Fibroblast of lung (primary cell): ENCODE results near the gene GHRH. TPM values are rescaled to one million over a fixed set of nuclear protein-coding genes. Genes with fewer than 3 reads are reported as not detected.

Experiments
- DNase-seq, 2 donors: peaks; one replicate each; pipeline versions ENCODE4 v3.0.0 to v3.0.0-alpha.2; 2010; ENCODE audit warnings: low read depth in 2 of 2
- H2AFZ ChIP-seq: 2 replicates; pipeline ENCODE4 v1.5.1; 2012; ENCODE audit warnings: low read length, control low read depth, inconsistent platforms
- H3K27ac ChIP-seq: 2 replicates; pipeline ENCODE4 v1.5.1; 2011; ENCODE audit warnings: low read length, control low read depth; ENCODE audit not compliant: insufficient read depth
- H3K27me3 ChIP-seq: 2 replicates; pipeline ENCODE4 v1.5.1; 2011; ENCODE audit warnings: mild to moderate bottlenecking, low read length; ENCODE audit not compliant: control insufficient read depth, insufficient read depth
- H3K36me3 ChIP-seq: 2 replicates; pipeline ENCODE4 v1.5.1; 2011; ENCODE audit warnings: low read length; ENCODE audit not compliant: control insufficient read depth, insufficient read depth
- H3K4me1 ChIP-seq: 2 replicates; pipeline ENCODE4 v1.5.1; 2011; ENCODE audit warnings: low read length; ENCODE audit not compliant: control insufficient read depth, insufficient read depth; ENCODE audit errors: extremely low read depth
- H3K4me2 ChIP-seq: 2 replicates; pipeline ENCODE4 v1.5.1; 2011; ENCODE audit warnings: low read length, control low read depth; ENCODE audit not compliant: insufficient read depth; ENCODE audit errors: extremely low read depth
- H3K4me3 ChIP-seq, 4 experiments: fragments of 200-600 bp in 1 of 4; sonication (generic) in 1 of 4; replicated peaks in 1 of 4; 2 replicates each; pipeline ENCODE4 v1.5.1; 2011 to 2016; ENCODE audit warnings: low read length in 4 of 4, low read depth in 3 of 4, mild to moderate bottlenecking in 3 of 4, control low read depth in 2 of 4, inconsistent platforms in 1 of 4, mixed read lengths in 1 of 4; ENCODE audit not compliant: insufficient read depth in 1 of 4; ENCODE audit errors: control extremely low read depth in 1 of 4
- H3K79me2 ChIP-seq: 2 replicates; pipeline ENCODE4 v1.5.1; 2012; ENCODE audit warnings: mild to moderate bottlenecking, low read length, inconsistent platforms; ENCODE audit not compliant: control insufficient read depth, insufficient read depth
- H3K9ac ChIP-seq: 2 replicates; pipeline ENCODE4 v1.5.1; 2011; ENCODE audit warnings: mild to moderate bottlenecking, low read length, control low read depth; ENCODE audit not compliant: insufficient read depth
- H3K9me3 ChIP-seq: 2 replicates; pipeline ENCODE4 v1.5.1; 2012; ENCODE audit warnings: low read depth, low read length; ENCODE audit not compliant: control insufficient read depth, insufficient read depth
- H4K20me1 ChIP-seq: 2 replicates; pipeline ENCODE4 v1.5.1; 2011; ENCODE audit warnings: low read length; ENCODE audit not compliant: control insufficient read depth, insufficient read depth; ENCODE audit errors: extremely low read depth
- EZH2 ChIP-seq: IDR thresholded peaks from 2 replicates; pipeline ENCODE4 v1.5.1; 2012; ENCODE audit warnings: low read length, control low read depth, mild to moderate bottlenecking; ENCODE audit errors: missing control alignments
- polyA plus RNA-seq, 2 donors: library from polyadenylated mRNA; depleted of rRNA in 1 of 2; stranded (reverse) in 1 of 2; unstranded in 1 of 2; fragments of >200 nt; gene quantifications; 2 replicates each; pipeline ENCODE4 v1.2.1, GENCODE V29; 2011 to 2012; ENCODE audit warnings: missing spikeins in 1 of 2
- total RNA-seq: library from RNA; depleted of rRNA; stranded (reverse); fragments of >200 nt; gene quantifications from 2 replicates; pipeline ENCODE4 v1.2.1, GENCODE V29; 2014
- TF ChIP-seq, protein P1 (sequence below), 2 donors: IDR thresholded peaks in 1 of 2; conservative IDR thresholded peaks in 1 of 2; 1 replicate in 1 of 2; 2 replicates in 1 of 2; pipeline ENCODE4 v1.5.1; 2011 to 2012; ENCODE audit warnings: low read length in 2 of 2, control low read depth in 1 of 2, inconsistent platforms in 1 of 2, low read depth in 1 of 2, mild to moderate bottlenecking in 1 of 2

GHRH gene
- total and polyA plus RNA-seq, 2 donors (not counting 1 experiment from before 2014, with no cell fraction given) = not detected

GRCh38 chr20:37209661-37210314 is 51.8 kb downstream of the GHRH start:
- H3K27ac ChIP-seq = no peak overlapping the region
- H3K4me1 ChIP-seq = no peaks in the 10 kb centered on the region
- no peak overlapping the region for H3K9ac ChIP-seq
- H3K4me3 ChIP-seq = no peak overlapping the region
- no peak for DNase-seq
- no peak overlapping the region for H3K4me2 ChIP-seq
- H4K20me1 ChIP-seq = no peaks in the 10 kb centered on the region
- TF ChIP-seq EZH2 = no peak
- TF ChIP-seq, protein P1, sequence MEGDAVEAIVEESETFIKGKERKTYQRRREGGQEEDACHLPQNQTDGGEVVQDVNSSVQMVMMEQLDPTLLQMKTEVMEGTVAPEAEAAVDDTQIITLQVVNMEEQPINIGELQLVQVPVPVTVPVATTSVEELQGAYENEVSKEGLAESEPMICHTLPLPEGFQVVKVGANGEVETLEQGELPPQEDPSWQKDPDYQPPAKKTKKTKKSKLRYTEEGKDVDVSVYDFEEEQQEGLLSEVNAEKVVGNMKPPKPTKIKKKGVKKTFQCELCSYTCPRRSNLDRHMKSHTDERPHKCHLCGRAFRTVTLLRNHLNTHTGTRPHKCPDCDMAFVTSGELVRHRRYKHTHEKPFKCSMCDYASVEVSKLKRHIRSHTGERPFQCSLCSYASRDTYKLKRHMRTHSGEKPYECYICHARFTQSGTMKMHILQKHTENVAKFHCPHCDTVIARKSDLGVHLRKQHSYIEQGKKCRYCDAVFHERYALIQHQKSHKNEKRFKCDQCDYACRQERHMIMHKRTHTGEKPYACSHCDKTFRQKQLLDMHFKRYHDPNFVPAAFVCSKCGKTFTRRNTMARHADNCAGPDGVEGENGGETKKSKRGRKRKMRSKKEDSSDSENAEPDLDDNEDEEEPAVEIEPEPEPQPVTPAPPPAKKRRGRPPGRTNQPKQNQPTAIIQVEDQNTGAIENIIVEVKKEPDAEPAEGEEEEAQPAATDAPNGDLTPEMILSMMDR (conservative IDR thresholded peaks at IDR 0.05 in 1 of 2, IDR thresholded peaks at IDR 0.05 in 1 of 2; ENCODE audit: low read depth in 1 of 2, low read length in 2 of 2) = no peak
- H2AFZ ChIP-seq = no peak overlapping the region
- H3K9me3 ChIP-seq = no peaks in the 10 kb centered on the region
- H3K79me2 ChIP-seq = no peaks in the 10 kb centered on the region
- H3K27me3 ChIP-seq = no peaks in the 10 kb centered on the region
- H3K36me3 ChIP-seq = no peaks in the 10 kb centered on the region

DNA sequence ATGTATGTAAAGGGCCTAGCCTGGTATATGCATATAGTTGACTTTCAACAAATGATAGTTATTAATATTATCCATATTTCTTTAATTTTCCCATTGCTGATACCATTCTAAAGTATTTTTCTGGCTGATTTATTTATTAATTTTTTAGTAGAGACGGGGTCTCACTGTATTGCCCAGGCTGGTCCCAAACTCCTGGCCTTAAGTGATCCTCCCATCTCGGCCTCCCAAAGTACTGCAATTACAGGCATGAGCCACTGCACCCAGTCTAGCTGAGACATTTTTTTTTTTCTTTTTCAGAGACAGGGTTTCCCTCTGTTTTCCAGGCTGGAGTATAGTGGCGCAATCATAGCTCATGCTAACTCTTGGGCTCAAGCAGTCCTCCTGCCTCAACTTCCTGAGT is 52.4 kb downstream of the GHRH start:
- Histone ChIP-seq H3K4me3 (no peak overlapping the region), H3K79me2 (no peaks in the 10 kb centered on the region), H3K9ac (no peak overlapping the region), H3K9me3 (no peaks in the 10 kb centered on the region), H3K27ac (no peak overlapping the region), H4K20me1 (no peaks in the 10 kb centered on the region), H3K4me2 (no peak overlapping the region), H3K4me1 (no peaks in the 10 kb centered on the region), H3K27me3 (no peaks in the 10 kb centered on the region), H2AFZ (no peak overlapping the region), H3K36me3 (no peaks in the 10 kb centered on the region)
- TF ChIP-seq, protein P1 (conservative IDR thresholded peaks at IDR 0.05 in 1 of 2, IDR thresholded peaks at IDR 0.05 in 1 of 2; ENCODE audit: low read depth in 1 of 2, low read length in 2 of 2) = no peak
- TF ChIP-seq EZH2 = no peak
- no peak for DNase-seq

DNA sequence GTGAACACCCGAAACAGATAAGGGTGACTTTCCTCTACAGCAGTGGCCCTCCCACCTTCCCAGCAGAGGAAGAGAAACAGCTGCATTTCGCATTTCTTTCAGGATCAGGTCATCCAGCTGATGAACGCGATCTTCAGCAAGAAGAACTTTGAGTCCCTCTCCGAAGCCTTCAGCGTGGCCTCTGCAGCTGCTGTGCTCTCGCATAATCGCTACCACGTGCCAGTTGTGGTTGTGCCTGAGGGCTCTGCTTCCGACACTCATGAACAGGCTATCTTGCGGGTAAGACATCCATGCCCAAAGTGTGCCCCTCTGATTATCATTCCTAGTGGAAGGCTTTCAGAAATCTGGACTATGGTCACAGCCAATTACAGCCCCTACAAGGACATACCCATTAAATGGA is 54.4 kb downstream of the GHRH start:
- no peak for DNase-seq
- Histone ChIP-seq H2AFZ (no peak overlapping the region), H3K9ac (no peak overlapping the region), H3K4me3 (no peak overlapping the region), H3K4me2 (no peak overlapping the region), H3K27ac (no peak overlapping the region), H3K36me3 (peaks cover 8% of the 10 kb centered on the region), H3K9me3 (no peaks in the 10 kb centered on the region), H4K20me1 (no peaks in the 10 kb centered on the region), H3K4me1 (peaks cover 3% of the 10 kb centered on the region), H3K27me3 (no peaks in the 10 kb centered on the region), H3K79me2 (peaks cover 6% of the 10 kb centered on the region)
- no peak for TF ChIP-seq EZH2
- TF ChIP-seq, protein P1 (conservative IDR thresholded peaks at IDR 0.05 in 1 of 2, IDR thresholded peaks at IDR 0.05 in 1 of 2; ENCODE audit: low read depth in 1 of 2, low read length in 2 of 2) = no peak
